ENCODE measurements around the gene TASP1. TPM values are rescaled to one million over a fixed set of nuclear protein-coding genes. Genes with fewer than 3 reads are reported as not detected.
"Not testable (repeated sequence)": the region's sequence is repeated elsewhere in the genome, so short reads cannot be mapped to it uniquely, and the experiment has no call there.

TASP1 gene
- polyA plus RNA-seq, 1 donor from 2014 or later: 20.2 TPM

DNA sequence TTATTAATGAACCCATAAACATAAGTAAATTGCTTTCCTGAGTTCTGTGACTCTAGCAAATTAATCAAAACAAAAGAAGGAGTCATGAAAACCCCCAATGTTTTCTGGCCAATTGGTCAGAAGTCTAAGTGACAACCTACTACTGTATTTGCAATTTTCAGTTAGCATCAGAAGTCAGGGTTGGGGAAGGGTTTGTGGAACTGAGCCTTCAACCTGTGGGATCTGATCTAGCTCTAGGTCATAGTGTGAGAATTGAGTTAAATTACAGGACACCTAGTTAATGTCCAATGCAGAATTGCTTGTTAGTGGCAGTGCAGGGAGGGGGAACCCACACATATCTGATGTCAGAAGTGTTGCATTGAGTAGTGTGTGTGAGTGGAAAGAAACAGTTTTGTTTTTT is 275.3 kb downstream of the TASP1 start:
- no peak overlapping the region for H3K4me2 ChIP-seq (ENCODE audit: low read length)
- H2AFZ ChIP-seq (ENCODE audit: low read depth, low read length): no peak overlapping the region
- no peak for TF ChIP-seq MXI1 (conservative IDR thresholded peaks at IDR 0.05; ENCODE audit: poor library complexity, severe bottlenecking)
- TF ChIP-seq, protein P1, sequence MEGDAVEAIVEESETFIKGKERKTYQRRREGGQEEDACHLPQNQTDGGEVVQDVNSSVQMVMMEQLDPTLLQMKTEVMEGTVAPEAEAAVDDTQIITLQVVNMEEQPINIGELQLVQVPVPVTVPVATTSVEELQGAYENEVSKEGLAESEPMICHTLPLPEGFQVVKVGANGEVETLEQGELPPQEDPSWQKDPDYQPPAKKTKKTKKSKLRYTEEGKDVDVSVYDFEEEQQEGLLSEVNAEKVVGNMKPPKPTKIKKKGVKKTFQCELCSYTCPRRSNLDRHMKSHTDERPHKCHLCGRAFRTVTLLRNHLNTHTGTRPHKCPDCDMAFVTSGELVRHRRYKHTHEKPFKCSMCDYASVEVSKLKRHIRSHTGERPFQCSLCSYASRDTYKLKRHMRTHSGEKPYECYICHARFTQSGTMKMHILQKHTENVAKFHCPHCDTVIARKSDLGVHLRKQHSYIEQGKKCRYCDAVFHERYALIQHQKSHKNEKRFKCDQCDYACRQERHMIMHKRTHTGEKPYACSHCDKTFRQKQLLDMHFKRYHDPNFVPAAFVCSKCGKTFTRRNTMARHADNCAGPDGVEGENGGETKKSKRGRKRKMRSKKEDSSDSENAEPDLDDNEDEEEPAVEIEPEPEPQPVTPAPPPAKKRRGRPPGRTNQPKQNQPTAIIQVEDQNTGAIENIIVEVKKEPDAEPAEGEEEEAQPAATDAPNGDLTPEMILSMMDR (IDR thresholded peaks at IDR 0.05; ENCODE audit: poor library complexity, severe bottlenecking): no peak
- TF ChIP-seq POLR2AphosphoS5 (IDR thresholded peaks at IDR 0.05): no peak
- TF ChIP-seq, protein P2, sequence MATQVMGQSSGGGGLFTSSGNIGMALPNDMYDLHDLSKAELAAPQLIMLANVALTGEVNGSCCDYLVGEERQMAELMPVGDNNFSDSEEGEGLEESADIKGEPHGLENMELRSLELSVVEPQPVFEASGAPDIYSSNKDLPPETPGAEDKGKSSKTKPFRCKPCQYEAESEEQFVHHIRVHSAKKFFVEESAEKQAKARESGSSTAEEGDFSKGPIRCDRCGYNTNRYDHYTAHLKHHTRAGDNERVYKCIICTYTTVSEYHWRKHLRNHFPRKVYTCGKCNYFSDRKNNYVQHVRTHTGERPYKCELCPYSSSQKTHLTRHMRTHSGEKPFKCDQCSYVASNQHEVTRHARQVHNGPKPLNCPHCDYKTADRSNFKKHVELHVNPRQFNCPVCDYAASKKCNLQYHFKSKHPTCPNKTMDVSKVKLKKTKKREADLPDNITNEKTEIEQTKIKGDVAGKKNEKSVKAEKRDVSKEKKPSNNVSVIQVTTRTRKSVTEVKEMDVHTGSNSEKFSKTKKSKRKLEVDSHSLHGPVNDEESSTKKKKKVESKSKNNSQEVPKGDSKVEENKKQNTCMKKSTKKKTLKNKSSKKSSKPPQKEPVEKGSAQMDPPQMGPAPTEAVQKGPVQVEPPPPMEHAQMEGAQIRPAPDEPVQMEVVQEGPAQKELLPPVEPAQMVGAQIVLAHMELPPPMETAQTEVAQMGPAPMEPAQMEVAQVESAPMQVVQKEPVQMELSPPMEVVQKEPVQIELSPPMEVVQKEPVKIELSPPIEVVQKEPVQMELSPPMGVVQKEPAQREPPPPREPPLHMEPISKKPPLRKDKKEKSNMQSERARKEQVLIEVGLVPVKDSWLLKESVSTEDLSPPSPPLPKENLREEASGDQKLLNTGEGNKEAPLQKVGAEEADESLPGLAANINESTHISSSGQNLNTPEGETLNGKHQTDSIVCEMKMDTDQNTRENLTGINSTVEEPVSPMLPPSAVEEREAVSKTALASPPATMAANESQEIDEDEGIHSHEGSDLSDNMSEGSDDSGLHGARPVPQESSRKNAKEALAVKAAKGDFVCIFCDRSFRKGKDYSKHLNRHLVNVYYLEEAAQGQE (IDR thresholded peaks at IDR 0.05; ENCODE audit: borderline replicate concordance): no peak
- TF ChIP-seq EP300 (conservative IDR thresholded peaks at IDR 0.05; ENCODE audit: poor library complexity, severe bottlenecking): no peak
- no peak for TF ChIP-seq EZH2 (IDR thresholded peaks at IDR 0.05; ENCODE audit: borderline replicate concordance, insufficient read depth, low read length, poor library complexity, severe bottlenecking)
- no peak for TF ChIP-seq SMC3 (conservative IDR thresholded peaks at IDR 0.05; ENCODE audit: poor library complexity)
- H3F3A ChIP-seq (ENCODE audit: insufficient read depth, low read length, poor library complexity, severe bottlenecking): no peaks in the 10 kb centered on the region
- H3K27ac ChIP-seq (ENCODE audit: low read length): no peak overlapping the region
- no peaks in the 10 kb centered on the region for H4K20me1 ChIP-seq (ENCODE audit: insufficient read depth)
- H3K4me3 ChIP-seq (ENCODE audit: low read length): no peak overlapping the region
- H3K36me3 ChIP-seq (ENCODE audit: insufficient read depth, low read length): no peaks in the 10 kb centered on the region
- no peak overlapping the region for H3K9ac ChIP-seq (ENCODE audit: low read length)
- no peaks in the 10 kb centered on the region for H3K79me2 ChIP-seq (replicated peaks; ENCODE audit: insufficient read depth, low read length)
- no peaks in the 10 kb centered on the region for H3K27me3 ChIP-seq (ENCODE audit: insufficient read depth, low read depth, low read length)
- H3K9me3 ChIP-seq (ENCODE audit: low read length): no peaks in the 10 kb centered on the region
- no peaks in the 10 kb centered on the region for H3K9me2 ChIP-seq (ENCODE audit: insufficient read depth, low read length)

DNA sequence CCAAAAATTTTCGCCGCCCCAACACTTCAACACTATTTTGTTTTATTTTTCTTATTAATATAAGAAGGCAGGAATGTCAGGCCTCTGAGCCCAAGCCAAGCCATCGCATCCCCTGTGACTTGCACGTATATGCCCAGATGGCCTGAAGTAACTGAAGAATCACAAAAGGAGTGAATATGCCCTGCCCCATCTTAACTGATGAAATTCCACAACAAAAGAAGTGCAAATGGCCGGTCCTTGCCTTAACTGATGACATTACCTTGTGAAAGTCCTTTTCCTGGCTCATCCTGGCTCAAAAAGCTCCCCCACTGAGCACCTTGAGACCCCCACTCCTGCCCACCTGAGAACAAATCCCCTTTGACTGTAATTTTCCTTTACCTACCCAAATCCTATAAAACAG is 276.6 kb downstream of the TASP1 start:
- H3K9me3 ChIP-seq (ENCODE audit: low read length); H3K36me3 ChIP-seq (ENCODE audit: insufficient read depth, low read length); H3K27ac ChIP-seq (ENCODE audit: low read length); H3F3A ChIP-seq (ENCODE audit: insufficient read depth, low read length, poor library complexity, severe bottlenecking); H3K79me2 ChIP-seq (replicated peaks; ENCODE audit: insufficient read depth, low read length); H3K27me3 ChIP-seq (ENCODE audit: insufficient read depth, low read depth, low read length); H3K9me2 ChIP-seq (ENCODE audit: insufficient read depth, low read length); H3K4me2 ChIP-seq (ENCODE audit: low read length); H3K9ac ChIP-seq (ENCODE audit: low read length); H2AFZ ChIP-seq (ENCODE audit: low read depth, low read length); H3K4me3 ChIP-seq (ENCODE audit: low read length); H4K20me1 ChIP-seq (ENCODE audit: insufficient read depth): not testable (repeated sequence)

DNA sequence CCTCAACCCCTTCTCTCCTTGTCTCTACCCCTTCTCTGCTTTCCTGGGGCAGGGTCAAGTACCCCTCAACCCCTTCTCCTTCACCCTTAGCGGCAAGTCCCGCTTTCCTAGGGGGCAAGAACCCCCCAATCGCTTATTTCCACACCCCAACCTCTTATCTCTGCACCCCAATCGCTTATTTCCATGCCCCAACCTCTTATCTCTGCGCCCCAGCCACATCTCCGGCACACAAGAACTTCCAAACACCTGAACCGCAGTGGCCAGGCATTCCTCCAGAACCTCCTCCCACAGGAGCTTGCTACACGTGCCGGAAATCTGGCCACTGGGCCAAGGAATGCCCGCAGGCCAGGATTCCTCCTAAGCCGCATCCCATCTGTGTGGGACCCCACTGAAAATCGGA is 279.8 kb downstream of the TASP1 start:
- not testable (repeated sequence) for H3K79me2 ChIP-seq (replicated peaks; ENCODE audit: insufficient read depth, low read length); H3F3A ChIP-seq (ENCODE audit: insufficient read depth, low read length, poor library complexity, severe bottlenecking); H4K20me1 ChIP-seq (ENCODE audit: insufficient read depth); H3K9me2 ChIP-seq (ENCODE audit: insufficient read depth, low read length); H3K27ac ChIP-seq (ENCODE audit: low read length); H3K9ac ChIP-seq (ENCODE audit: low read length); H3K36me3 ChIP-seq (ENCODE audit: insufficient read depth, low read length); H3K9me3 ChIP-seq (ENCODE audit: low read length); H3K4me2 ChIP-seq (ENCODE audit: low read length); H3K27me3 ChIP-seq (ENCODE audit: insufficient read depth, low read depth, low read length); H3K4me3 ChIP-seq (ENCODE audit: low read length); H2AFZ ChIP-seq (ENCODE audit: low read depth, low read length)

DNA sequence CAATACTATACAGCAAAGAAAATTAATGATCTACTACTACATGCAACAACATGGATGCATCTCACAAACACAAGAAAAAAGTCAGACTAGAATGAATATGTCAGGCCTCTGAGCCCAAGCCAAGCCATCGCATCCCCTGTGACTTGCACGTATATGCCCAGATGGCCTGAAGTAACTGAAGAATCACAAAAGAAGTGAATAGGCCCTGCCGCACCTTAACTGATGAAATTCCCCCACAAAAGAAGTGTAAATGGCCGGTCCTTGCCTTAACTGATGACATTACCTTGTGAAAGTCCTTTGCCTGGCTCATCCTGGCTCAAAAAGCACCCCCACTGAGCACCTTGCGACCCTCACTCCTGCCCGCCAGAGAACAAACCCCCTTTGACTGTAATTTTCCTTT is 280.9 kb downstream of the TASP1 start:
- not testable (repeated sequence) for H3F3A ChIP-seq (ENCODE audit: insufficient read depth, low read length, poor library complexity, severe bottlenecking); H2AFZ ChIP-seq (ENCODE audit: low read depth, low read length); H3K27ac ChIP-seq (ENCODE audit: low read length); H3K9ac ChIP-seq (ENCODE audit: low read length); H3K36me3 ChIP-seq (ENCODE audit: insufficient read depth, low read length); H3K4me2 ChIP-seq (ENCODE audit: low read length); H4K20me1 ChIP-seq (ENCODE audit: insufficient read depth); H3K9me2 ChIP-seq (ENCODE audit: insufficient read depth, low read length); H3K79me2 ChIP-seq (replicated peaks; ENCODE audit: insufficient read depth, low read length); H3K9me3 ChIP-seq (ENCODE audit: low read length); H3K27me3 ChIP-seq (ENCODE audit: insufficient read depth, low read depth, low read length); H3K4me3 ChIP-seq (ENCODE audit: low read length)

All from neural cell (in vitro differentiated cells).